ENCODE results near the gene SWT1. TPM values are rescaled to one million over a fixed set of nuclear protein-coding genes. Genes with fewer than 3 reads are reported as not detected.

The SWT1 gene
- total RNA-seq, 1 donor from 2014 or later: 4.4 TPM

GRCh38 chr1:185287451-185287850 lies 130.5 kb downstream of the SWT1 start:
- DNase-seq (ENCODE audit: low spot score): no peak

GRCh38 chr1:185288435-185288834 lies 131.5 kb downstream of the SWT1 start:
- no peak for DNase-seq (ENCODE audit: low spot score)

- no peak for DNase-seq (ENCODE audit: low spot score)
Observed at GRCh38 chr1:185289880-185290279, 132.9 kb downstream of the SWT1 start.

- DNase-seq (ENCODE audit: low spot score): no peak
Observed at GRCh38 chr1:185291159-185291558, 134.2 kb downstream of the SWT1 start.

- no peak for DNase-seq (ENCODE audit: low spot score)
Observed at GRCh38 chr1:185291652-185292051, 134.7 kb downstream of the SWT1 start.

- no peak for DNase-seq (ENCODE audit: low spot score)
Observed at GRCh38 chr1:185292237-185292636, 135.3 kb downstream of the SWT1 start.

- no peak for DNase-seq (ENCODE audit: low spot score)
Observed at GRCh38 chr1:185293967-185294542, 137.1 kb downstream of the SWT1 start.

GRCh38 chr1:185295091-185295490 lies 138.1 kb downstream of the SWT1 start:
- no peak for DNase-seq (ENCODE audit: low spot score)

- DNase-seq (ENCODE audit: low spot score): no peak
Observed at GRCh38 chr1:185297982-185298381, 141.0 kb downstream of the SWT1 start.

GRCh38 chr1:185300152-185300551 lies 143.2 kb downstream of the SWT1 start:
- DNase-seq (ENCODE audit: low spot score): no peak

- DNase-seq (ENCODE audit: low spot score): no peak
Observed at GRCh38 chr1:185305419-185305818, 148.5 kb downstream of the SWT1 start.

- DNase-seq (ENCODE audit: low spot score): no peak
Observed at GRCh38 chr1:185308126-185308525, 151.2 kb downstream of the SWT1 start.

- no peak for DNase-seq (ENCODE audit: low spot score)
Observed at GRCh38 chr1:185309566-185309965, 152.6 kb downstream of the SWT1 start.

GRCh38 chr1:185311589-185312225 lies 154.7 kb downstream of the SWT1 start:
- no peak for DNase-seq (ENCODE audit: low spot score)

- no peak for DNase-seq (ENCODE audit: low spot score)
Observed at GRCh38 chr1:185312361-185313138, 155.6 kb downstream of the SWT1 start.

- no peak for DNase-seq (ENCODE audit: low spot score)
Observed at GRCh38 chr1:185314411-185314810, 157.4 kb downstream of the SWT1 start.

GRCh38 chr1:185315445-185316071 lies 158.6 kb downstream of the SWT1 start:
- DNase-seq (ENCODE audit: low spot score): no peak

- DNase-seq (ENCODE audit: low spot score): peak; percentile 97
Observed at GRCh38 chr1:185316163-185317033, 159.4 kb downstream of the SWT1 start.

- peak; percentile 97 for DNase-seq (ENCODE audit: low spot score)
Observed at GRCh38 chr1:185317034-185317885, 160.3 kb downstream of the SWT1 start, which contains the start of gene IVNS1ABP. TSS of gene IVNS1ABP (minus strand) at chr1:185317243. CDS start at chr1:185309493, 7,750 bp downstream.

GRCh38 chr1:185317886-185318310 lies 160.9 kb downstream of the SWT1 start:
- no peak for DNase-seq (ENCODE audit: low spot score)

Measured in mesenteric fat pad (tissue), 1 donor.